Measurements from ENCODE around the gene CKAP5.

CKAP5 gene

DNA sequence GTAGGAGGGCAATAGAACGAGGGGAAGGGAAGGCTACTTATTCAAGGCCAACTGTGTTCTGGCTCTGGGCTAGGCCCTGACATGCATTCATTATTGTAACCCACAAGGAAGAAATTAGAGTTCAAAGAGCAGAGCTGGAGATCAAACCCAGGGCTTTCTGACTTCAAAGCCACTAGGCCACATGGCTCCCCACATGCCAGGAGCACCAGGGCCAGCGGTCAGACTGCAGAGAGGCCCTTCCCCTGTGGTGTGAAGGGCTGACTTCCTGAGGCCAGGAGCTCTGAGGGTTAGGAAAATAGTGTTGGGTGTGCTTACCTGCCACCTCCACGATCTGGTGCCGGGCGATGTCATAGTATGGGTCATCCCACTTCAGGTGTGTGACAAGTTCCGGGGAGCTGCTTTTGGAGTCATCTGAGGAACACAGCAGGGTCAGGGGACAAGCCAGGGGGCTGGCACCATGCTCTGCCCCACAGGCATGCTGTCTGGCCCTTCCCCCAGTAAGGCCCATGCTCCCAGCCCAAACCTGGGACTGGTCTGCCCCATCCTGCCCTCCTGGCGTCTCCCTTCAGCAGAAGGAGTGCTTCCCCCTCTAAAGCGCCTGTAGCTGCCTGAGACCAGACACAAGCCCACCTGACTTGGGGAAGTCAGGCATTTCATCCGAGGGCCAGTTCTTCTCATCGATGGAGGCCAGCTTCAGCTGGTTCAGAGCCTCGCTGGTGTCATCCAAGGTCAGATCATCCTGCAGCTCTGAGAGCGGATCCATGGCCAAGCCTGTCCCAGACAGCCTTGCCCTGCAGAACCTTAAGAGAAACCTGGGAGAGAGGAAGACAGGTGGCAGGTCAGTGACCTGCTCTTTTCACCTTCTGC is 150.5 kb downstream of the CKAP5 start:
- no peak for DNase-seq

DNA sequence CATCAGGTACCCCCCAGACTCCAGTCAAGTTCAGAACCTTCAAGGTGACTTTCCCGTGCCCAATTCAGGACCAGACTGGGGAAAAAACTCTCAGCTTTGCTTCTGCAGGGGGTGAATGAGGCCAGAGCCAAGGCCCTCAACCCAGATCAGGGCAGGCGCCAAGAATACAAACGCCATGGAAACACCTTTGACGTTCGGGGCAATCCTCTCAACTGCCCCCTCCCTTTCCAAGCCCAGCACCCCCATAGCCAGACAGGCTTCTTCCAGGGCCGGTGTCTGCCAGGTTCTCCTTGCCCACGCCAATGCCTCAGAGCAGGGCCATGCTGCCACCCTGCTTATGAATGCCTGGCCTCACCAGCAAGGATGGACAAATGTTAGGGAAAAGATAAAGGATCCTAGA is 151.5 kb downstream of the CKAP5 start:
- no peak for DNase-seq

DNA sequence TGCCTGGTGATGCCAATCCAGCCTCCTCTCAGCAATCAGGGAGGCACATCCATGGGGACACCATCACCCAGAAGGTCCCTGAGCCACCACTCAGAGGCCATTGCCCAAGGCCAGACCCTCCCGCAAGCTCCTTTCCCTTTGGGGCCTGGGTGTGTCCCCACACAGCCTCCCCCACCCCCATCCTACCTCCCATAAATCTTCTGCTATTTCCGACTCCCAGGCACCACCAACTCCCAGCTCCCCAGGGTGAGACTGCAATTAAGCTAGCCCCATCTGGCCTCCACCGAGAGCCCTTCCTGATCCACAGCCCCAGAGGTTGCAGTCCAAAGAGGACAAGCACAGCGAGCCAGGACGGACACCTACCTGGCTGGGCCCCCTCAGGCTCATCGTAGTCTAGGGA is 152.0 kb downstream of the CKAP5 start:
- DNase-seq: no peak

DNA sequence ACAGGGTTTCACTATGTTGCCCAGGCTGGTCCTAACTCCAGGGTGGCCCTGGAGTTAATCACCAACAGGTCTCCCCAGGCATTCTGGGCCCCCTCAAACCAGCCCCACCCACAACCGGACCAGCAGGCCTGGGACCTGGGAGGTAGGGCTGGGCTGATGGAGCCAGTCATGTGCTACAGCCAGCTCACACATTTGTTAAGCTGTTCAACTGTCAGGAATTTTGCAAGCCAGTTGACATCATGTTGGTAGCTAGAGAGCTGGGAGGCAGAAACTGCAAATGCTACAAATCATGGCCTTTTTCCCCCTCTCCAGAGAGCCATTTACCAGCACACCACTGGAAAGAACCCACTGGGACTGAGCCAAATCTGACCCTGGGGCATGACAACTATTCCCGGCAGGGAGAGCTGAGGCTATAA is 152.5 kb downstream of the CKAP5 start:
- DNase-seq: no peak
